Uterus (tissue), 4 donors: ENCODE measurements around the gene UPK1A. TPM values are rescaled to one million over a fixed set of nuclear protein-coding genes. Genes with fewer than 3 reads are reported as not detected.

ENCODE experiments used
- DNase-seq, 2 donors: peaks; one replicate each; pipeline ENCODE4 v3.0.0-alpha.2; 2019 to 2020
- H3K27ac ChIP-seq, 2 donors: fragments of 200-600 bp; sonication (generic); 1 replicate in 1 of 2; 2 replicates in 1 of 2; pipeline ENCODE4 v1.5.1; 2016 to 2018
- H3K27me3 ChIP-seq, 2 donors: fragments of 200-600 bp; sonication (generic); one replicate each; pipeline ENCODE4 v1.5.1; 2018 to 2019; ENCODE audit warnings: control low read depth in 1 of 2
- H3K36me3 ChIP-seq, 2 donors: fragments of 200-600 bp; sonication (generic); one replicate each; pipeline ENCODE4 v1.5.1; 2019; ENCODE audit warnings: control low read depth in 1 of 2
- H3K4me1 ChIP-seq, 2 donors: fragments of 200-600 bp; sonication (generic); one replicate each; pipeline ENCODE4 v1.5.1; 2018 to 2019; ENCODE audit warnings: control low read depth in 1 of 2
- H3K4me3 ChIP-seq, 2 donors: fragments of 200-600 bp; sonication (generic); 1 replicate in 1 of 2; 2 replicates in 1 of 2; pipeline ENCODE4 v1.5.1; 2018 to 2019; ENCODE audit warnings: mild to moderate bottlenecking in 1 of 2
- H3K9me3 ChIP-seq, 2 donors: fragments of 200-600 bp; sonication (generic); one replicate each; pipeline ENCODE4 v1.5.1; 2019; ENCODE audit warnings: control low read depth in 1 of 2
- CTCF ChIP-seq, 4 experiments: fragments of 200-600 bp in 2 of 4; fragments of 450-650 bp in 2 of 4; sonication (generic) in 2 of 4; IDR thresholded peaks; one replicate each; pipeline ENCODE4 v1.5.1; 2016 to 2019; ENCODE audit warnings: antibody characterized with exemption in 4 of 4, mild to moderate bottlenecking in 2 of 4, moderate library complexity in 1 of 4
- POLR2A ChIP-seq, 2 donors: fragments of 450-650 bp; IDR thresholded peaks; one replicate each; pipeline ENCODE4 v1.6.1; 2016; ENCODE audit warnings: antibody characterized with exemption in 2 of 2, mild to moderate bottlenecking in 1 of 2, moderate library complexity in 1 of 2
- intact Hi-C: fragments of 100-400 bp; cut with DNase I; formaldehyde crosslinking; loops from one replicate; pipeline ENCODE4 v1.15.1; 2023; ENCODE audit warnings: low total_unique reads
- total RNA-seq, 4 donors: library from RNA; depleted of rRNA in 3 of 4; stranded (reverse); fragments of >200 nt in 3 of 4; gene quantifications; one replicate each; pipeline versions ENCODE4 v1.1.0 to v1.2.4, GENCODE V29; 2014 to 2023
- donor health status: DM: yes; HTN: yes; CAD: no.

UPK1A gene
- total RNA-seq, 4 donors from 2014 or later = 0.91 TPM; not detected in 3

DNA sequence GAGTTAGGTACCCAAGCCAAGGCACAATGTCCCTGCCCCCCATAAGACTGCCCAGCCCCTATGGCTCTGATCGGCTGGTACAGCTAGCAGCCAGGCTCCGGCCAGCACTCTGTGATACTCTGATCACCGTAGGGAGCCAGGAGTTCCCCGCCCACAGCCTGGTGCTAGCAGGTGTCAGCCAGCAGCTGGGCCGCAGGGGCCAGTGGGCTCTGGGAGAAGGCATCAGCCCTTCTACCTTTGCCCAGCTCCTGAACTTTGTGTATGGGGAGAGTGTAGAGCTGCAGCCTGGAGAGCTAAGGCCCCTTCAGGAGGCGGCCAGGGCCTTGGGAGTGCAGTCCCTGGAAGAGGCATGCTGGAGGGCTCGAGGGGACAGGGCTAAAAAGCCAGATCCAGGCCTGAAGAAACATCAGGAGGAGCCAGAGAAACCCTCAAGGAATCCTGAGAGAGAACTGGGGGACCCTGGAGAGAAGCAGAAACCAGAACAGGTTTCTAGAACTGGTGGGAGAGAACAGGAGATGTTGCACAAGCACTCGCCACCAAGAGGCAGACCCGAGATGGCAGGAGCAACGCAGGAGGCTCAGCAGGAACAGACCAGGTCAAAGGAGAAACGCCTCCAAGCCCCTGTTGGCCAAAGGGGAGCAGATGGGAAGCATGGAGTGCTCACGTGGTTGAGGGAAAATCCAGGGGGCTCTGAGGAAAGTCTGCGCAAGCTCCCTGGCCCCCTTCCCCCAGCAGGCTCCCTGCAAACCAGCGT lies 48.5 kb downstream of the UPK1A start:
- intact Hi-C loops = loop anchor here (10.0 kb wide), 1 partner anchor 170 kb away; the partner anchor contains the start of gene TMEM147
- Histone ChIP-seq H3K27me3 (no peaks in the 10 kb centered on the region), H3K36me3 (no peaks in the 10 kb centered on the region), H3K27ac (no peak overlapping the region), H3K4me3 (no peak overlapping the region), H3K4me1 (peaks cover 8 to 11% of the 10 kb centered on the region in 2 donors), H3K9me3 (no peaks in the 10 kb centered on the region)
- DNase-seq = no peak
- TF ChIP-seq POLR2A (IDR thresholded peaks at IDR 0.05) = no peak
- no peak for TF ChIP-seq CTCF (IDR thresholded peaks at IDR 0.05)

DNA sequence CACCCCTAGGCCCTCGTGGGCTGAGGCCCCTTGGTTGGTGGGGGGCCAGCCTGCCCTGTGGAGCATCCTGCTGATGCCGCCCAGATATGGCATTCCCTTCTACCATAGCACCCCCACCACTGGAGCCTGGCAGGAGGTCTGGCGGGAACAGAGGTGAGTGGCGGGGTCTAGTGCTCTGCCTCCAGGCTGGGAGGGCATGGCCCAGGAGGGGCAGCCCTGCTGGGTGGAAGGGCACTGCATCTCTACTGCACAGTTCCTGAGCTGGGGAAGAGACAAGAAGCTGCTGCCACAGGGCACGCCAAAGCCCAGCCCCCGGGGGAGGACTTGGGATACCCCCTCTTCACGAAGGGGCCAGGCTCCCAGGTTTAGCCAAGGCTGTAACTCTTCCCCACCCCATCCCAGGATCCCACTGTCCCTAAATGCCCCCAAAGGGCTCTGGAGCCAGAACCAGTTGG lies 49.1 kb downstream of the UPK1A start:
- peak overlapping the region; percentile 90 to 92 for H3K27ac ChIP-seq
- H3K4me3 ChIP-seq = no peak overlapping the region
- H3K4me1 ChIP-seq = peaks cover 8 to 11% of the 10 kb centered on the region in 2 donors
- TF ChIP-seq CTCF (IDR thresholded peaks at IDR 0.05) = no peak
- TF ChIP-seq POLR2A (IDR thresholded peaks at IDR 0.05) = no peak
- intact Hi-C loops = loop anchor here (10.0 kb wide), 1 partner anchor 171 kb away; the partner anchor contains the start of gene TMEM147
- no peaks in the 10 kb centered on the region for H3K9me3 ChIP-seq
- H3K27me3 ChIP-seq = no peaks in the 10 kb centered on the region
- H3K36me3 ChIP-seq = no peaks in the 10 kb centered on the region
- DNase-seq = peak in 1 of 2 donors; percentile 21

DNA sequence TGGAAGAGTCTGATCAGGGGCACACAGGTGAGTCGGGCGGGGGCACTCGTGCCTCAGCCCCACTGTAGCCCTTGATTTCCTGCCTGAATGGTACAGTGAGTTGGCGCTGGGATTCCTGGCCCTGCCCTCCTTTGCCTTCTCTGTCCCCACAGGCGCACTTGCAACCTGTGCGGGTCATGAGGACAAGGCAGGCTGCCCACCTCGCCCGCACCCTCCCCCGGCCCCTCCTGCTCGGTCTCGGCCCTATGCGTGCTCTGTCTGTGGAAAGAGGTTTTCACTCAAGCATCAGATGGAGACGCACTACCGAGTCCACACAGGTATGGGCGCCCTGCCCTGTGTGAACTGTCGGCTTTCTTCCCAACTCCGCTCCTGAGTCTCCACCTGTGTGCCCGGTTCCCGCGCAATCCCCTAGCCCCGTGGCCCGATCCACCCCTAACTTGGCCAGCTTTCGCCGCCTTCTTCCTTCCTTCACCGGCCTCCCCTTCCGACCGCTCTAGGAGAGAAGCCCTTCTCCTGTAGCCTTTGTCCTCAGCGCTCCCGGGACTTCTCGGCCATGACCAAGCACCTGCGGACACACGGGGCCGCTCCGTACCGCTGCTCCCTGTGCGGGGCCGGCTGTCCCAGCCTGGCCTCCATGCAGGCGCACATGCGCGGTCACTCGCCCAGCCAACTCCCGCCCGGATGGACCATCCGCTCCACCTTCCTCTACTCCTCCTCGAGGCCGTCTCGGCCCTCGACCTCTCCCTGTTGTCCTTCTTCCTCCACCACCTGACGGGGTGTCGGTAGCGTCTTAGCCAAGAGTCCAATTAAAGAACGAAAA lies 49.9 kb downstream of the UPK1A start:
- H3K9me3 ChIP-seq = no peaks in the 10 kb centered on the region
- TF ChIP-seq POLR2A (IDR thresholded peaks at IDR 0.05) (no peak), CTCF (IDR thresholded peaks at IDR 0.05) (no peak)
- peak; percentile 30 to 68 for DNase-seq
- H3K36me3 ChIP-seq = no peaks in the 10 kb centered on the region
- intact Hi-C loops = loop anchor here (10.0 kb wide), 1 partner anchor 171 kb away; the partner anchor contains the start of gene TMEM147
- H3K4me3 ChIP-seq = peak overlapping the region; percentile 72 to 85
- H3K27ac ChIP-seq = peak overlapping the region; percentile 90 to 92
- peaks cover 8 to 11% of the 10 kb centered on the region in 2 donors for H3K4me1 ChIP-seq
- no peaks in the 10 kb centered on the region for H3K27me3 ChIP-seq

DNA sequence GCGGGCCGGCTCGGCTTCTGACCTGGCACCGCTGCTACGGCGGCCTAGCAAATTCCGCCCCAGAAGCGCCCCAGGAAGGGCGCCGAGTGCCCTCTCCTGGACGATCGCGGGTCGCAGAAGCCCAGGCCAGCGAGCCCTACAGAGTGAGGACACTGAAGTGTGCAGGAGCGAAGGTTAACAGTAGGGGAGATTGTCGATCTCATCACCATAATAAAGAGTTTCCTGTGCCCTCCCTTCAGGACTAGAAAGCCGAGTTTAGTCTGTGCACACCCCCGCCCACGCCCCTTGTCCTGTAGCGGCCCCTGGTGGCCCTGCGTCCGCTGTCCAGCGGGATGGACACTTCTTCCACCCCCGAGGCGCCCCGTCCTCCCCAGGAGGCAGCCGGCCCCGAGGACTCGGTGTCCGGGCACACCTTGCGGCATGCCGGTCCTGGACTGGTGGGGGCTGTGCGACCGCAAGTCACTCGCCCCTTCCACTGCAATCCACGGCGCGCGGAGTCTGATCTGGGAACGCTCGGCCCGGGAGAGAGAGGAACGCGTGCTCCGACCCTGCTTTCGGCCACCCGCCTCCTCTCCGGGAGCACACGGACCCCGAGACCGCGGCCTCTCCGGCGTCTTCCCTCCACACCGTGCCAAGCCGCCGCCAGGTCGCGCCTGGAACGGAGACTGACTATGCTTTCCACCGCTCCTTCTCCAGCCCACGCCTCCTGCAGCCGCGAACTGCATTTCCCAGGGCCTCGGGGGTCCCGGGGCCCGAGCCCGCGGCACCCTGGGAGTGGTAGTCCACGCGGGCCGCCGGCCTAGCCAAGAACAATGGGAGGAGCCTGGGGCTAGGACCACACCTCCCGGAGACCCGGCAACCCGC lies 50.7 kb downstream of the UPK1A start:
- H3K9me3 ChIP-seq = no peaks in the 10 kb centered on the region
- DNase-seq = peak; percentile 87 to 95
- intact Hi-C loops = loop anchor here (10.0 kb wide), 1 partner anchor 172 kb away; the partner anchor contains the start of gene TMEM147
- H3K27ac ChIP-seq = peak overlapping the region; percentile 90 to 92
- peaks cover 8 to 11% of the 10 kb centered on the region in 2 donors for H3K4me1 ChIP-seq
- H3K27me3 ChIP-seq = no peaks in the 10 kb centered on the region
- TF ChIP-seq CTCF (IDR thresholded peaks at IDR 0.05) = peak; percentile 86 to 92 (median 90)
- peak; percentile 6 to 34 for TF ChIP-seq POLR2A (IDR thresholded peaks at IDR 0.05)
- peak overlapping the region; percentile 72 to 85 for H3K4me3 ChIP-seq
- H3K36me3 ChIP-seq = no peaks in the 10 kb centered on the region
